Caco-2 (cell line): ENCODE results near the gene SOCS1. TPM values are rescaled to one million over a fixed set of nuclear protein-coding genes. Genes with fewer than 3 reads are reported as not detected.
A peak's percentile ranks its signal among the peaks of the same experiment; 100 is the strongest.
"Not testable (repeated sequence)": the region's sequence is repeated elsewhere in the genome, so short reads cannot be mapped to it uniquely, and the experiment has no call there.

Experiments used
- BruUV-seq: library from RNA; stranded (reverse); fragments of 400-500 nt; replicated peaks from 2 replicates; lab custom pipeline; 2021; lab: Mats Ljungman, UMichigan
- CTCF ChIA-PET: fragments of 300-600 bp; sonication (Branson Sonifier 250); formaldehyde crosslinking; loops from one replicate; lab custom pipeline; 2022; ENCODE audit warnings: antibody characterized with exemption; lab: Charles Lee
- POLR2A ChIA-PET: fragments of 300-600 bp; sonication (Branson Sonifier 250); formaldehyde crosslinking; loops from one replicate; lab custom pipeline; 2022; ENCODE audit warnings: antibody characterized with exemption; lab: Charles Lee
- DNase-seq, 2 experiments: peaks; one replicate each; pipeline versions ENCODE4 v3.0.0 to v3.0.0-alpha.2; 2020 to 2022
- H3K27me3 ChIP-seq: replicated peaks from 2 replicates; pipeline ENCODE4 v1.6.0; 2011; ENCODE audit warnings: low read length; ENCODE audit not compliant: control insufficient read depth, insufficient read depth
- H3K36me3 ChIP-seq: 2 replicates; pipeline ENCODE4 v1.5.1; 2011; ENCODE audit warnings: low read length; ENCODE audit not compliant: control insufficient read depth, insufficient read depth
- H3K4me1 ChIP-seq: fragments of 250-450 bp; sonication (Bioruptor Pico); 2 replicates; pipeline ENCODE4 v1.5.1; 2020; ENCODE audit warnings: mild to moderate bottlenecking
- H3K4me3 ChIP-seq: 2 replicates; pipeline ENCODE4 v1.5.1; 2011; ENCODE audit warnings: low read depth, mild to moderate bottlenecking, control low read depth, low read length
- H3K9me3 ChIP-seq: fragments of 250-450 bp; sonication (Bioruptor Pico); 2 replicates; pipeline ENCODE4 v1.5.1; 2020; ENCODE audit warnings: mild to moderate bottlenecking, moderate library complexity
- H3K27ac Mint-ChIP-seq: one replicate; pipeline ENCODE4 v1.8.0; 2022; ENCODE audit warnings: mixed read lengths; ENCODE audit not compliant: unreplicated experiment
- H3K27me3 Mint-ChIP-seq: one replicate; pipeline ENCODE4 v1.8.0; 2022; ENCODE audit warnings: mixed read lengths; ENCODE audit not compliant: insufficient read depth, unreplicated experiment
- H3K36me3 Mint-ChIP-seq: one replicate; pipeline ENCODE4 v1.8.0; 2022; ENCODE audit warnings: mild to moderate bottlenecking, mixed read lengths; ENCODE audit not compliant: insufficient read depth, unreplicated experiment
- H3K4me1 Mint-ChIP-seq: one replicate; pipeline ENCODE4 v1.8.0; 2022; ENCODE audit warnings: low read depth, mixed read lengths; ENCODE audit not compliant: unreplicated experiment
- H3K4me3 Mint-ChIP-seq: one replicate; pipeline ENCODE4 v1.8.0; 2022; ENCODE audit warnings: mild to moderate bottlenecking, moderate library complexity, mixed read lengths; ENCODE audit not compliant: unreplicated experiment
- H3K9me3 Mint-ChIP-seq: one replicate; pipeline ENCODE4 v1.8.0; 2022; ENCODE audit warnings: mixed read lengths; ENCODE audit not compliant: unreplicated experiment
- CTCF ChIP-seq, 2 experiments: fragments of 200-600 bp in 1 of 2; IDR thresholded peaks; 1 replicate in 1 of 2; 2 replicates in 1 of 2; pipeline versions ENCODE4 v1.5.1 to v1.8.0; 2011 to 2022; ENCODE audit warnings: antibody characterized with exemption in 1 of 2, control low read depth in 1 of 2, inconsistent platforms in 1 of 2, low read depth in 1 of 2, low read length in 1 of 2, mild to moderate bottlenecking in 1 of 2, moderate library complexity in 1 of 2; ENCODE audit not compliant: insufficient read depth in 1 of 2, severe bottlenecking in 1 of 2, unreplicated experiment in 1 of 2
- intact Hi-C: fragments of 100-400 bp; cut with micrococcal nuclease; formaldehyde crosslinking; loops from one replicate; pipeline ENCODE4 v1.10.0; 2022; ENCODE audit not compliant: unreplicated experiment
- total RNA-seq: library from RNA; stranded (reverse); gene quantifications from 2 replicates; pipeline ENCODE4 v1.2.3, GENCODE V29; 2022

SOCS1 gene
- total RNA-seq, 1 experiment from 2014 or later, result 13.2 TPM

GRCh38 chr16:11224096-11224893 lies 31.7 kb downstream of the SOCS1 start:
- intact Hi-C loops, result no loop called here
- no peak for TF ChIP-seq CTCF (IDR thresholded peaks at IDR 0.05; ENCODE audit: insufficient read depth in 1 of 2, low read depth in 1 of 2, low read length in 1 of 2, severe bottlenecking in 1 of 2, unreplicated experiment in 1 of 2)
- ChIA-PET CTCF (no interaction called here), POLR2A (interaction anchor here (0.5 kb wide), 1 partner anchor 9 kb away, joined by 5 read pairs; no protein-coding TSS in a partner anchor)
- Mint-ChIP-seq H3K4me3 (no peak overlapping the region), H3K27ac (no peak overlapping the region), H3K36me3 (no peaks in the 10 kb centered on the region), H3K27me3 (no peaks in the 10 kb centered on the region), H3K4me1 (no peaks in the 10 kb centered on the region), H3K9me3 (no peaks in the 10 kb centered on the region)
- H3K9me3 ChIP-seq, result no peaks in the 10 kb centered on the region
- no peaks in the 10 kb centered on the region for H3K4me1 ChIP-seq
- no peaks in the 10 kb centered on the region for H3K27me3 ChIP-seq
- BruUV-seq, result no TSS peak
- no peaks in the 10 kb centered on the region for H3K36me3 ChIP-seq
- DNase-seq, result peak in 1 of 2 experiments; percentile 13
- no peak overlapping the region for H3K4me3 ChIP-seq

- H3K9me3 Mint-ChIP-seq, intact Hi-C loops, H3K27ac Mint-ChIP-seq, CTCF ChIA-PET, H3K36me3 Mint-ChIP-seq, BruUV-seq, H3K4me1 ChIP-seq, H3K4me1 Mint-ChIP-seq, H3K4me3 ChIP-seq, DNase-seq, H3K36me3 ChIP-seq, H3K27me3 Mint-ChIP-seq, H3K9me3 ChIP-seq, POLR2A ChIA-PET, H3K4me3 Mint-ChIP-seq, H3K27me3 ChIP-seq: not testable (repeated sequence)
Observed at GRCh38 chr16:11220507-11220906, 35.5 kb downstream of the SOCS1 start.

- BruUV-seq, result no TSS peak
- TF ChIP-seq CTCF (IDR thresholded peaks at IDR 0.05; ENCODE audit: insufficient read depth in 1 of 2, low read depth in 1 of 2, low read length in 1 of 2, severe bottlenecking in 1 of 2, unreplicated experiment in 1 of 2), result no peak
- H3K4me1 ChIP-seq, result no peaks in the 10 kb centered on the region
Observed at GRCh38 chr16:11219178-11219577, 36.8 kb downstream of the SOCS1 start.

More at GRCh38 chr16:11219178-11219577, 36.8 kb downstream of the SOCS1 start:
- H3K4me1 Mint-ChIP-seq, result no peaks in the 10 kb centered on the region
- no peaks in the 10 kb centered on the region for H3K36me3 ChIP-seq
- DNase-seq, result no peak
- H3K27me3 Mint-ChIP-seq, result no peaks in the 10 kb centered on the region
- no peak overlapping the region for H3K4me3 Mint-ChIP-seq
- no peaks in the 10 kb centered on the region for H3K27me3 ChIP-seq
- H3K9me3 ChIP-seq, result no peaks in the 10 kb centered on the region; the same call in none of the 2 replicates
- CTCF ChIA-PET, result no interaction called here
- no peaks in the 10 kb centered on the region for H3K9me3 Mint-ChIP-seq
- H3K4me3 ChIP-seq, result no peak overlapping the region
- intact Hi-C loops, result no loop called here
- no peaks in the 10 kb centered on the region for H3K36me3 Mint-ChIP-seq
- H3K27ac Mint-ChIP-seq, result no peak overlapping the region
- POLR2A ChIA-PET, result no interaction called here
